Activated CD8-positive, alpha-beta memory T cell treated with anti-CD3 and anti-CD28 coated beads, Interleukin-2, amount 10 ng/mL, durations not matched to agents 7 days and 5 days (primary cell): ENCODE data around the gene AFTPH. TPM values are rescaled to one million over a fixed set of nuclear protein-coding genes. Genes with fewer than 3 reads are reported as not detected.

Experiments used
- ATAC-seq: fragments of 150-1000 bp; cut with Tn5 transposase; one replicate; pipeline ENCODE4 v1.10.0; 2021; ENCODE audit warnings: moderate library complexity
- CTCF ChIA-PET: fragments of 350-600 bp; sonication (Branson Sonifier 250); formaldehyde crosslinking; loops from one replicate; lab custom pipeline; 2021; ENCODE audit warnings: antibody characterized with exemption; lab: Charles Lee
- DNase-seq: peaks from one replicate; pipeline ENCODE4 v3.0.0-alpha.2; 2020
- H3K27ac Mint-ChIP-seq: one replicate; pipeline ENCODE4 v1.8.0; 2021; ENCODE audit warnings: mild to moderate bottlenecking, mixed read lengths
- H3K27me3 Mint-ChIP-seq: one replicate; pipeline ENCODE4 v1.8.0; 2021; ENCODE audit warnings: mixed read lengths
- H3K36me3 Mint-ChIP-seq: one replicate; pipeline ENCODE4 v1.8.0; 2021; ENCODE audit warnings: mild to moderate bottlenecking, mixed read lengths
- H3K4me1 Mint-ChIP-seq: one replicate; pipeline ENCODE4 v1.8.0; 2021; ENCODE audit warnings: mixed read lengths
- H3K4me3 Mint-ChIP-seq: one replicate; pipeline ENCODE4 v1.8.0; 2021; ENCODE audit warnings: mild to moderate bottlenecking, moderate library complexity, mixed read lengths
- H3K9me3 Mint-ChIP-seq: one replicate; pipeline ENCODE4 v1.8.0; 2022; ENCODE audit warnings: low read depth, mixed read lengths
- total RNA-seq, 2 experiments: library from RNA; stranded (reverse); gene quantifications; one replicate each; pipeline ENCODE4 v1.2.3, GENCODE V29; 2021

The AFTPH gene
- total RNA-seq, 2 experiments from 2014 or later: 32.9 to 43.5 TPM

DNA sequence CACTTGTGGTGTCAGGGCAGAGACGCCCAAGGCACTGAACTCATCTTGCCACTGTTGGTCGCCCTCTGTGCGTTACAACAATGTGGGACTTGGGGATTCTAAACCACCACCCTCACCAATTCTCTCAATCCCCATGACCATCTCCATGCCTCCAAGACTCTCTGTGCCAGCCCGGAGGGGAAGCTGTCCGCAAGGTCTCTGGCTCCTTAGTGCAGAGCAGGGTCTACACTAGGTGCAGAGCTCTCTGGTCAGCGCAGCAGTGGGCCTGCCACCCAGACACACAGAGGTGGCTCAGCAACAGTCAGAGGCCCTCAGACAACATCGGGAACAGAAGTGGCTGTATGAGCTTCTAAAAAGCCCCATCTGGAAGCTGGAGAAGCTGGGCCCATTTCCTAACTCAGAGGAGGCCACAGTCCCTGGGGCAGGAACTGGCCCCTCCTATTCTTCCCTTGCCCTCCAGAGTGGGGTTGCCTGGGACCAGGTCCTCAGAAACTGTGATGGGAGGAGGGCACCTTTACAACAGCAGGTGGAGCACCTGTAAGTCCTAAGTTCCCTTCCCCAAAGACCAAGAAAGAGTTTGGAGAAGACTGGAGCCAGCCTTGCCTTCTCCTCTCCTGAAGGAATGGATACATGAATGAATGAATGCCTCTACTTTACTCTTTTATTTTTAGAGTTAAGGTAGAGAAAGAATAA lies 91.9 kb downstream of the AFTPH start:
- Mint-ChIP-seq H3K27me3 (peaks cover 8% of the 10 kb centered on the region), H3K36me3 (no peaks in the 10 kb centered on the region), H3K27ac (no peak overlapping the region), H3K4me1 (no peaks in the 10 kb centered on the region), H3K4me3 (no peak overlapping the region), H3K9me3 (no peaks in the 10 kb centered on the region)
- CTCF ChIA-PET: interaction anchor here (0.8 to 3.2 kb wide), 7 partner anchors 9 to 392 kb away, joined by 3 to 13 read pairs (median 3); no protein-coding TSS in a partner anchor
- DNase-seq: no peak
- ATAC-seq: no peak

- Mint-ChIP-seq H3K9me3 (no peaks in the 10 kb centered on the region), H3K27me3 (peaks cover 2% of the 10 kb centered on the region), H3K4me3 (no peak overlapping the region), H3K36me3 (no peaks in the 10 kb centered on the region), H3K4me1 (peaks cover 4% of the 10 kb centered on the region), H3K27ac (no peak overlapping the region)
- CTCF ChIA-PET: interaction anchor here (1.1 to 3.2 kb wide), 6 partner anchors 8 to 134 kb away, joined by 3 to 13 read pairs (median 5); no protein-coding TSS in a partner anchor
- DNase-seq: no peak
- ATAC-seq: no peak
Measured at GRCh38 chr2:64617631-64618151, 93.6 kb downstream of the AFTPH start.

- CTCF ChIA-PET: no interaction called here
- peaks cover 10% of the 10 kb centered on the region for H3K4me1 Mint-ChIP-seq
Measured at GRCh38 chr2:64620661-64621060, 96.5 kb downstream of the AFTPH start.

DNA sequence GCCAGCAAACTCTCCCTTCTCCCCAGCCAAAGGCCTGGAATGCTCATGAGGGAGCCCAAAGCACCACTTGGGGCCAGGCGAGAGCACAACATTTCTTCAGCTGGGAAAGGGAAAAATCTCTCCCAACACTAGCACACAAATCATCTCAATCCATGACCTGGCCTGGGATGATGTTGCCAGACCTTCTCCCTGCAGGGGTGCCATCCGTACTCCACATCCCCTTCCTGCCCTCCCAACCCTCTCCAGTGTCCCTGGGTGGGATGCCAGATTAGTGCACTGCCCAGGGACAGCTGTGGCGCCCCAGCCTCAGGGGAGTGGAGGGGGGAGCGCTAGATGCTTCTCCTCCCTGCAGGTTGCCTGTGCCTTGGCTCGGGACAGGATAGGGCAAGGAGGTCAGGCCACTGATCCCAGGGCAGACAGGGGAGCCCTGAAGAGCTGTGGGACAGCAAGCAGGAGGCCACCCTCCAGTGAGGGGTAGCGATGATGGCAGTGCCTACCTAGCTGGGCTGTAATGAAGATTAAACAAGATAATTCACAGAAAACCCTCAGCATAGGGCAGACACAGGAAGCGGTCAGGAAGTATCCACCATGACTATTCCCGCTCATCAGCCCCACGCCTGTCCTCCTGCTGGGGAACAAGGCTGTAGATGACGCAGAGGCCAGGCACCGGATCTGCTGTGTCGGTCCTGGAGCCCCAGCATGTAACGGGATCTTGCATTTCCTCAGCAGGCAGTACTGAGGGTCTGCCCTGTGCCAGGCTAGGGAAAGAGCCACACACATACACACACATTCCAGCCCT lies 98.5 kb downstream of the AFTPH start:
- CTCF ChIA-PET: no interaction called here
- ATAC-seq: peak; percentile 10
- DNase-seq: no peak
- Mint-ChIP-seq H3K9me3 (no peaks in the 10 kb centered on the region), H3K4me1 (peaks cover 14% of the 10 kb centered on the region), H3K36me3 (no peaks in the 10 kb centered on the region), H3K4me3 (no peak overlapping the region), H3K27ac (no peak overlapping the region), H3K27me3 (no peaks in the 10 kb centered on the region)

More at GRCh38 chr2:64620661-64621060, 96.5 kb downstream of the AFTPH start:
- H3K4me3 Mint-ChIP-seq: no peak overlapping the region
- ATAC-seq (no peak), DNase-seq (no peak)
- no peaks in the 10 kb centered on the region for H3K9me3 Mint-ChIP-seq
- no peaks in the 10 kb centered on the region for H3K36me3 Mint-ChIP-seq
- H3K27ac Mint-ChIP-seq: no peak overlapping the region
- H3K27me3 Mint-ChIP-seq: no peaks in the 10 kb centered on the region

DNA sequence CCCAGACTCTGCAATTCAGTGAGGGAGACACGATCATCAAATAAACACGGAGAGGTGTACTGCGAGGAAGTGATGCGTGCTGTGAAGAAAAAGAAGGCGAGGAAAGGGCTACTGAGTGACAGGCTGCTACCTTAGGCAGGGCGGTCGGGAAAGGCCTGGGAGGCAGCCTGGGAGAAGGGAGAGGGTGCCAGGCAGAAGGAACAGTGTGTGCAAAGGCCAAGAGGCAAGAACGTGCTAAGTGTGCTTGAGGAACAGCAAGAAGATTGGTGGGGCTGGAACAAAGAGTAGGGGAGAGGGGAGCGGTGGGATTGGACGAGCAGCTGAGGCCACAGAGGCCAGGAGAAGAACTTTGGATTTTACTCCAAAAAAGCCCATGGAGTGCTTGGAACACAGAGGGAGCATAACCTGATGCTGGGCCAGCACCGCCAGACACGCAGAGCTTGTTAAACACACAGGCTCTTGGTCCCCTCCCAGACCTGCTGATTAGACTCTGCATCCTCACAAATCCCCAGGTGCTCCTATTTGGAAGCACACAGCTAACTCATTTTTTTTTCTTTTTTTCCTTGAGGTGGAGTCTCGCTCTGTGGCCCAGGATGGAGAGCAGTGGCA lies 99.2 kb downstream of the AFTPH start:
- Mint-ChIP-seq H3K36me3 (no peaks in the 10 kb centered on the region), H3K4me1 (peaks cover 14% of the 10 kb centered on the region), H3K9me3 (no peaks in the 10 kb centered on the region), H3K4me3 (no peak overlapping the region), H3K27me3 (no peaks in the 10 kb centered on the region), H3K27ac (no peak overlapping the region)
- ATAC-seq (no peak), DNase-seq (no peak)
- CTCF ChIA-PET: no interaction called here

- DNase-seq (no peak), ATAC-seq (no peak)
- H3K27me3 Mint-ChIP-seq: no peaks in the 10 kb centered on the region
- no peaks in the 10 kb centered on the region for H3K9me3 Mint-ChIP-seq
- CTCF ChIA-PET: no interaction called here
- peaks cover 14% of the 10 kb centered on the region for H3K4me1 Mint-ChIP-seq
- H3K4me3 Mint-ChIP-seq: no peak overlapping the region
- H3K27ac Mint-ChIP-seq: no peak overlapping the region
- H3K36me3 Mint-ChIP-seq: no peaks in the 10 kb centered on the region
Measured at GRCh38 chr2:64624108-64624610, 100.0 kb downstream of the AFTPH start.

DNA sequence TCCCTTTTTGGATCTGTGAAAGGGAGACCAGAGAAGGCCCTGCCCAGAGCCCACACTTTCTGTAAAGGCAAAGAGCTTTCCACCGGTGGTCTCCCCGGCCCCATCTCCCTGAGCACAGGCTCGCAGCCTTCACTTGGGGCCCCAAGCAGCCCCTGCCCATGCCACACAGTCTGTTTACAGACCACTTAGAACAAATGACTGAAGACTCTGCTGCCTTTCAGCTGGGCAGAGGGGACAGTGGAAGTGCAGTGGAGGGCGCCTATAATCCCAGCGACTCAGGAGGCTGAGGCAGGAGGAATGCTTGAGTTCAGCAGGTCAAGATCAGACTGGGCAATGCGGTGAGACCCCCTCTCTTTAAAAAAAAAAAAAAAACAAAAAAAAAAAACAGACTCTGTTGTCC lies 100.7 kb downstream of the AFTPH start:
- DNase-seq (no peak), ATAC-seq (no peak)
- Mint-ChIP-seq H3K9me3 (no peaks in the 10 kb centered on the region), H3K4me1 (peaks cover 14% of the 10 kb centered on the region), H3K36me3 (no peaks in the 10 kb centered on the region), H3K27me3 (no peaks in the 10 kb centered on the region), H3K4me3 (no peak overlapping the region), H3K27ac (no peak overlapping the region)
- CTCF ChIA-PET: no interaction called here

DNA sequence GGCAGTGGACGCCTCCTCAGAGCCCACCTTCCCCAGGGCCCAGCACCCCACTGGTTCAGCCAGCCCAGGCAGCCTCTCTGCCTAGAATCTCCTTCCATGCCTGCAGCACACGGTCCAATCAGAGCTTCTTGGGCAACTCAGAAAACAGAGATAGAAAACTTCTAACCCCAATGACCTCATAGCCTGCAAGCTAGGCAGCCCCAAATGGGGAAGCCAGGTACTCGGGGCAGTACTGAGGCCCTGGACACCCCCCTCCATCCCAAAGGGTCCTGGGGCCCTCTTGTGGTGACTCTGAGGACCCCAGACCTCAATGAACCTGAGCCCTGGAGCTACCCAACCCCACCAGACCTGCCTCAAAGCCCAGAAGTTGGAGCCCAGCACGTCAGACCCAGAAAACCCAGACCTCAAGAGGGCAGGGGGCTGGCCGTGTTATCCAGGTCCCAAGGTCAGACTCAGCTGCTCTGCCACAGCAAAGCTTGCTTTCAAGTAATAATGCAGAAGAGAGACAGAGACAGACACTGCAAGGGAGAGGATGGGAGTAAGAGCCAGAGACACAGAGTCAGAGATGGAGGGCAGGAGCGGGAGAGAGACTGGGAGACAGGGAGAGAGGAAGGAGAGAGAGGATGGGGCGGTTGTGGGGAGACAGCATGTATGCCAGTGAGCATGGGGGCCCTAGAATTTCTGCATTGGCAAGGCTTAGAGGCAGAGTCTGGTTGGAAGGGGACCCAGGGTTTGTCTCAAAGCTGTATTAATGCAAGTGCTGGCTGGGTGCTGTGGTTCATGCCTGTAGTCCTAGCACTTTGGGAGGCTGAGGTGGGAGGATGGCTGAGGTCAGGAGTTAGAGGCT lies 101.4 kb downstream of the AFTPH start:
- no peak for ATAC-seq
- Mint-ChIP-seq H3K27ac (no peak overlapping the region), H3K4me3 (no peak overlapping the region), H3K27me3 (no peaks in the 10 kb centered on the region), H3K36me3 (no peaks in the 10 kb centered on the region), H3K4me1 (peaks cover 14% of the 10 kb centered on the region), H3K9me3 (no peaks in the 10 kb centered on the region)
- CTCF ChIA-PET: interaction anchor here (1.3 to 1.4 kb wide), 2 partner anchors 9 to 102 kb away, joined by 4 read pairs; no protein-coding TSS in a partner anchor
- no peak for DNase-seq

- Mint-ChIP-seq H3K27me3 (no peaks in the 10 kb centered on the region), H3K4me3 (no peak overlapping the region), H3K36me3 (peaks cover 5% of the 10 kb centered on the region), H3K9me3 (no peaks in the 10 kb centered on the region), H3K4me1 (peaks cover 14% of the 10 kb centered on the region), H3K27ac (no peak overlapping the region)
- CTCF ChIA-PET: interaction anchor here (0.9 to 1.4 kb wide), 4 partner anchors 10 to 295 kb away, joined by 3 to 4 read pairs (median 4); no protein-coding TSS in a partner anchor
- ATAC-seq: no peak
- no peak for DNase-seq
Measured at GRCh38 chr2:64626146-64626809, 102.2 kb downstream of the AFTPH start.

DNA sequence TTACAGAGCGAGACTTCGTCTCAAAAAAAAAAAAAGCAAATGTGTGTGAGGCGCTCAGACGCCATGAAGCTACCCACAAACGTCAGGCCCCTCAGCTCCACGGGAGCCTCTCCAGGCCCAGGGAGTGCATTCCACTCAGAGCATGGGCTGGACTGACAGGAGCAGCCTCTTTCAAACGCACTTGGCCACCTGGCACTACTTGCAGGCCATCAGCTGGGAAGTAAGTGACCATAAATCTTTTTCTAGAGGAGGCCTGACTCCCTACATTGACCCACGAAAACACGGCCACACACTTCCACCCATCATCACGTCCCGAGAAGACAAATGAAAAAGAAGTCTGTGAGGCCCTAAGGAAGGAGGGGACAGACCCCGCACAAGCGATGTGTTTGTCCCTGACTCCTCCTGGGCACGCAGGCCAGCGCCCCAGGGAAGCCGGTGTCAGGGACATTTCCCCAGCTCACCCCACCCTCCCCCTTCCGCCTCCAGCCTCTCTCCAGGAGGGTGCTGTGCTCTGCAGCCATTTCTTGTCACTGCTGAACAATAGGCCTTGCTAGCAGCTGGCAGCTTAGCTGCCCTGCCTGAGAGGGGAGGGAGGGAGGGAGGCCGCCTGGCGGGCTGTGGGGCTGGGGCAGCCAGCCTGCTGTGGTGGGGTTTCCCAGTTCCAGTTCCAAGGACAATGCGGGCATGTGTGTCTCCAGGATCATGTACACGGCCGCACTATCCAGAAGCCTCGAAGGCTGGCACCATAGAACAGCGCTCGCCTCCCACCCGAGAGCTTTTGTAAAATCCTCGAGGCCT lies 103.0 kb downstream of the AFTPH start:
- H3K4me1 Mint-ChIP-seq: peaks cover 14% of the 10 kb centered on the region
- H3K27ac Mint-ChIP-seq: no peak overlapping the region
- H3K36me3 Mint-ChIP-seq: peaks cover 7% of the 10 kb centered on the region
- no peaks in the 10 kb centered on the region for H3K9me3 Mint-ChIP-seq
- H3K27me3 Mint-ChIP-seq: no peaks in the 10 kb centered on the region
- ATAC-seq: no peak
- DNase-seq: peak; percentile 35
- H3K4me3 Mint-ChIP-seq: no peak overlapping the region
- CTCF ChIA-PET: interaction anchor here (0.9 to 1.0 kb wide), 3 partner anchors 10 to 296 kb away, joined by 3 read pairs; no protein-coding TSS in a partner anchor
